ENCODE results near the gene NEK11.

- TF ChIP-seq CTCF (optimal IDR thresholded peaks at IDR 0.05 in 1 of 3, IDR thresholded peaks at IDR 0.05 in 1 of 3, conservative IDR thresholded peaks at IDR 0.05 in 1 of 3; ENCODE audit: extremely low read depth in 1 of 3, insufficient read depth in 2 of 3, low read length in 3 of 3), result no peak
- no peak for TF ChIP-seq EZH2 (IDR thresholded peaks at IDR 0.05; ENCODE audit: low read length)
Measured at GRCh38 chr3:131397889-131398288, 371.2 kb downstream of the NEK11 start.

Measured in keratinocyte (primary cell).